ENCODE measurements around the gene COA7. TPM values are rescaled to one million over a fixed set of nuclear protein-coding genes. Genes with fewer than 3 reads are reported as not detected.
"Not testable (repeated sequence)": the region's sequence is repeated elsewhere in the genome, so short reads cannot be mapped to it uniquely, and the experiment has no call there.

Gene COA7
- total and polyA plus RNA-seq, 2 experiments from 2014 or later = 7.6 to 10.4 TPM

GRCh38 chr1:52693843-52694242, 4.3 kb downstream of the COA7 start:
- no peak overlapping the region for H3K27ac ChIP-seq
- no peak overlapping the region for H3K4me3 ChIP-seq
- no peaks in the 10 kb centered on the region for H3K4me1 ChIP-seq (ENCODE audit: low read depth)
- H3K9me3 ChIP-seq (ENCODE audit: low read depth) = no peaks in the 10 kb centered on the region
- no peaks in the 10 kb centered on the region for H3K27me3 ChIP-seq
- DNase-seq (ENCODE audit: low read depth in 1 of 2, low spot score in 1 of 2) = no peak
- TF ChIP-seq CTCF (IDR thresholded peaks at IDR 0.05; ENCODE audit: low read depth, low read length) = no peak
- peaks cover 16% of the 10 kb centered on the region for H3K36me3 ChIP-seq

GRCh38 chr1:52693351-52693750, 4.8 kb downstream of the COA7 start:
- H3K4me1 ChIP-seq (ENCODE audit: low read depth); H3K27ac ChIP-seq; H3K27me3 ChIP-seq; H3K4me3 ChIP-seq; DNase-seq (ENCODE audit: low read depth in 1 of 2, low spot score in 1 of 2); H3K9me3 ChIP-seq (ENCODE audit: low read depth): not testable (repeated sequence)
- peaks cover 19% of the 10 kb centered on the region for H3K36me3 ChIP-seq

- Histone ChIP-seq H3K36me3 (peaks cover 21% of the 10 kb centered on the region), H3K27me3 (no peaks in the 10 kb centered on the region), H3K4me3 (no peak overlapping the region), H3K27ac (no peak overlapping the region), H3K4me1 (ENCODE audit: low read depth) (no peaks in the 10 kb centered on the region), H3K9me3 (ENCODE audit: low read depth) (no peaks in the 10 kb centered on the region)
- no peak for DNase-seq (ENCODE audit: low read depth in 1 of 2, low spot score in 1 of 2)
- TF ChIP-seq CTCF (IDR thresholded peaks at IDR 0.05; ENCODE audit: low read depth, low read length) = no peak
Observed at GRCh38 chr1:52692697-52693096, 5.5 kb downstream of the COA7 start.

GRCh38 chr1:52691821-52692220, 6.3 kb downstream of the COA7 start:
- H3K27me3 ChIP-seq = no peaks in the 10 kb centered on the region
- H3K27ac ChIP-seq = no peak overlapping the region
- H3K9me3 ChIP-seq (ENCODE audit: low read depth) = no peaks in the 10 kb centered on the region
- peaks cover 21% of the 10 kb centered on the region for H3K36me3 ChIP-seq
- no peaks in the 10 kb centered on the region for H3K4me1 ChIP-seq (ENCODE audit: low read depth)
- no peak for TF ChIP-seq CTCF (IDR thresholded peaks at IDR 0.05; ENCODE audit: low read depth, low read length)
- no peak for DNase-seq (ENCODE audit: low read depth in 1 of 2, low spot score in 1 of 2)
- no peak overlapping the region for H3K4me3 ChIP-seq

- H3K4me1 ChIP-seq (ENCODE audit: low read depth) = no peaks in the 10 kb centered on the region
- peaks cover 19% of the 10 kb centered on the region for H3K36me3 ChIP-seq
- no peaks in the 10 kb centered on the region for H3K9me3 ChIP-seq (ENCODE audit: low read depth)
- no peak for TF ChIP-seq CTCF (IDR thresholded peaks at IDR 0.05; ENCODE audit: low read depth, low read length)
- H3K4me3 ChIP-seq = no peak overlapping the region
- H3K27ac ChIP-seq = no peak overlapping the region
- no peaks in the 10 kb centered on the region for H3K27me3 ChIP-seq
- no peak for DNase-seq (ENCODE audit: low read depth in 1 of 2, low spot score in 1 of 2)
Observed at GRCh38 chr1:52686830-52687229, 11.3 kb downstream of the COA7 start.

GRCh38 chr1:52686261-52686751, 11.8 kb downstream of the COA7 start:
- not testable (repeated sequence) for H3K4me3 ChIP-seq; H3K27me3 ChIP-seq; H3K27ac ChIP-seq; H3K4me1 ChIP-seq (ENCODE audit: low read depth); H3K9me3 ChIP-seq (ENCODE audit: low read depth)
- peak; percentile 70 for TF ChIP-seq CTCF (IDR thresholded peaks at IDR 0.05; ENCODE audit: low read depth, low read length)
- peaks cover 16% of the 10 kb centered on the region for H3K36me3 ChIP-seq
- DNase-seq (ENCODE audit: low read depth in 1 of 2, low spot score in 1 of 2) = peak; percentile 83
